Measurements from ENCODE around the gene NDNF. TPM values are rescaled to one million over a fixed set of nuclear protein-coding genes. Genes with fewer than 3 reads are reported as not detected.

The NDNF gene, protein sequence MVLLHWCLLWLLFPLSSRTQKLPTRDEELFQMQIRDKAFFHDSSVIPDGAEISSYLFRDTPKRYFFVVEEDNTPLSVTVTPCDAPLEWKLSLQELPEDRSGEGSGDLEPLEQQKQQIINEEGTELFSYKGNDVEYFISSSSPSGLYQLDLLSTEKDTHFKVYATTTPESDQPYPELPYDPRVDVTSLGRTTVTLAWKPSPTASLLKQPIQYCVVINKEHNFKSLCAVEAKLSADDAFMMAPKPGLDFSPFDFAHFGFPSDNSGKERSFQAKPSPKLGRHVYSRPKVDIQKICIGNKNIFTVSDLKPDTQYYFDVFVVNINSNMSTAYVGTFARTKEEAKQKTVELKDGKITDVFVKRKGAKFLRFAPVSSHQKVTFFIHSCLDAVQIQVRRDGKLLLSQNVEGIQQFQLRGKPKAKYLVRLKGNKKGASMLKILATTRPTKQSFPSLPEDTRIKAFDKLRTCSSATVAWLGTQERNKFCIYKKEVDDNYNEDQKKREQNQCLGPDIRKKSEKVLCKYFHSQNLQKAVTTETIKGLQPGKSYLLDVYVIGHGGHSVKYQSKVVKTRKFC
- 0.44 TPM for total RNA-seq

- ATAC-seq = peak; percentile 56
These were observed at the start of gene NDNF for GRCh38 chr4:121072224-121073003. Gene NDNF (minus strand): TSS chr4:121072535. CDS start chr4:121045837, 26,698 bp downstream.

DNA sequence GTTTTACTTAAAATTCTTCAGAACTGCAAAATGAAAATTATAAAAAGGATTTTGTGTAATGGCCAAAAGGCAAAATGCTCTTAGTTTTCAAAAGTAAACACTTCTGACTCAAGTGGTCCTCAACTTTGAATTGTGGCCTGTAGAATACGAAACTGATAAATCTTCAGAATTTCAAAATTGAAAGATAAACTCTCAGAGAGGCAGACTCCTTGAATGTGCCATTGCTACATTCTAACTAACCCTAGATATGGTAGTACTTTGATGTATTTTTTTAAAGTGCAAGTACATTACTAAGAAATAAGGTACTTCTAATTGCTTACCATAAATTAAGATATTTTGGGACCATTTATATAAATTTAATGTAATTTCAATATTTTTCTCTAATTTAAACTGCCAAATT is 47.4 kb upstream of the NDNF start:
- ATAC-seq = no peak

GRCh38 chr4:121118344-121118743 is 46.0 kb upstream of the NDNF start:
- ATAC-seq = no peak

DNA sequence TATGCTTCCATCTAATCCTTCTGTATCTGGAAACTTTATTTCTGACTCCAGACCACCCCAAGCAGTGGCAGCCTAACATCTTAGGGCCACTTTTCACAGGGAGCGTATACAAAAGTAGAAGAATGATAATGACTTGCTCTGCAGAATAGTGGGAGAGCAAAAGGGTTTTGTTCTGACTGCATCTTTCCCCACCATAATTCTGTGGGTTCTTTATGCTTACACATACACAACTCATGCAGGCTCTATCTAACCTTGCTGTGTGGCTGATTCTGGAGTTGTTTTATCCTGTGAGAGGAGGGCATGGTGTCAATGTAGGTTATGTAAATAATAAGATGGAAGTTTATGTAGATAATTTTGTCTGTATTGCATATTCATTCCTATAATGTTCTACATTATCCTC is 42.4 kb upstream of the NDNF start:
- ATAC-seq = no peak

GRCh38 chr4:121112530-121112929 is 40.2 kb upstream of the NDNF start:
- ATAC-seq = no peak

- ATAC-seq = no peak
These were observed 36.2 kb upstream of the NDNF start for GRCh38 chr4:121108557-121108956.

DNA sequence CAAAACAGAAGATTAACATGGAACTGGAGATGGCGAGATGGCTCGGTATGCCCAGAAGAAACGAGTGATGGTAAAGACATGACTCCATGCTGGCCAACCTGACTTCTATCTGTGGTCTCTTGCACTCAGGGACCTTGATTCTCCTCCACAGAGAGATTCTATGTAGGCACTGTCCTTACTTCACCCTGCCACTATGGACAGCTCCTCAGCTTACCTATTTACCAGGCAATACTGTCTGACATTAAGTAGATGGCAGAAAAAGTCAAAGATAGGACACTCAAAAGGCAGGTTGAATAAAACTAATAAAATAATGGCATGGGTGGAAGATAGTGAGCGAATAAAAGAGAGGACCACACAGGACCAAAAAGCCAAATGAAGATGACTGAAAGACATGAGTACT is 35.2 kb upstream of the NDNF start:
- no peak for ATAC-seq

GRCh38 chr4:121100093-121100775 is 27.9 kb upstream of the NDNF start:
- no peak for ATAC-seq

GRCh38 chr4:121098266-121098665 is 25.9 kb upstream of the NDNF start:
- ATAC-seq = no peak

DNA sequence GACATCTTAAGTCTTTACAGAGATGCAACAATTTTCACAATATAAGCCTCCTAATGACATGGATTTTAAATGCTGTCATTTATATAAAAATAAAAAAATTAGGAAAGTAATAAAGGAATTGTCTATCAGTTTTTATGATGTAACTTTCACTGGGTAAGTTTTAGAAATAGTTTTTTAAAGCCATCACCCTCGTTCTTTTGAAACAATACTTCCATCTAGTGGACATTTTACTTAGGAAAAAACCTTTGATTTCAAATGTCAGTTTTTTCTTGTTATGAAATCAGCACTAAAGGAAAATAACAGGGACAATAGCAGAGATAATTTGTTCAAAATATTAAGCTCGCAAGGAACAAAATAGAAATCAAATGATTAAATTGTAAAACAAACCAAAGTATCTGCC is 24.3 kb upstream of the NDNF start:
- ATAC-seq = no peak

GRCh38 chr4:121096191-121096590 is 23.9 kb upstream of the NDNF start:
- ATAC-seq = no peak

GRCh38 chr4:121094297-121094966 is 22.1 kb upstream of the NDNF start:
- ATAC-seq = no peak

DNA sequence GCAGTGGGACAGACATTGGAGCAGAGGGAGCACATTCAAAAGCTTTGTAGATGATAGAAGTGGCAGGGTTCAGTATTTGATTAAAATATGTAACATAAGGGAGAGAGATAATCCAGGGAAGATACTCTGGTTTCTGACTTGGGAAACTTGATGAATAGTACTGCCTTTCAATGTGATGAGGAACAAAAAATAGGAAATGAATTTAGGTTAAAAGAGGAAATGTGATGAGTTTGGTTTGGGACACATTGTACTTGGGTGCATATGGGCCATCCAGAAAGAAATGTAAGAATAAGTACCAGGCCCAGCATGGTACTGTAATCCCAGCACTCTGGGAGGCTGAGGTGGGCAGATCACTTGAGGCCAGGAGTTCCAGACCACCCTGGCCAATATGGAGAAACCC is 20.9 kb upstream of the NDNF start:
- no peak for ATAC-seq

- ATAC-seq = no peak
These were observed 19.6 kb upstream of the NDNF start for GRCh38 chr4:121091941-121092340.

DNA sequence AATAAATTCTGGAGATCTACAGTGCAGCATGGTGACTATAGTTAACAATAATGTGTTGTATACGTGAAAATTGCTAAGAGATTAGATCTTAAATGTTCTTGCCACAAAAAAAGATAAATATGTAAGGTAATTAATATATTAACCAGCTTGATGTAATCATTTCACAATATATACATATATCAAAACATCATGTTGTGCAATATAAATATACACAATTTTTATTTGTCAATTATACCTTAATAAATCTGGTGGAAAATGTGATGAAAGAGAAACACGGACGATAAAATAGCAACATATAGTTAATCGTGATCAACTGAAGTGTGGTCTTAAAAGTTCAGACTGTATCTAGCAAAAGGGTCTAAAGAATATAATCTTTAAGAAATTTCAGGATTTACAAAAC is 16.5 kb upstream of the NDNF start:
- ATAC-seq = no peak

DNA sequence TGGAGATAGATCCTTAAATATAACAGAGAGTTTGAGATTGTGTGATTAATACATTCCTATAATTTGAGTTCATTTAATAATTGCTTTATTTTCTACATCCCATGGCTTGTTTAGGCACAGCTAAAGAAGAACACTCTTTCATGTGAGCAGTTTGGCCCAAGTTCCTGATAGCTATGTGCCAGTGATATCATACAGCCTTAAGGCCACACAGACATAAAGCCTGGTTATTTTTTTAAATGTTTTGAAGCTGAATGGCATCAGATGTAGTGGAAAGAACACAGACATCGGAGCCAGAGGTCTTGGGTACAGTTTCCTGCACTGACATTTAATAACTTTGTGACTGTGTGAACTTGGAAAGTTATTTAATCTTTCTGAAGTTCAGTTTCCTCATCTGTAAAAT is 7.0 kb upstream of the NDNF start:
- ATAC-seq = no peak

DNA sequence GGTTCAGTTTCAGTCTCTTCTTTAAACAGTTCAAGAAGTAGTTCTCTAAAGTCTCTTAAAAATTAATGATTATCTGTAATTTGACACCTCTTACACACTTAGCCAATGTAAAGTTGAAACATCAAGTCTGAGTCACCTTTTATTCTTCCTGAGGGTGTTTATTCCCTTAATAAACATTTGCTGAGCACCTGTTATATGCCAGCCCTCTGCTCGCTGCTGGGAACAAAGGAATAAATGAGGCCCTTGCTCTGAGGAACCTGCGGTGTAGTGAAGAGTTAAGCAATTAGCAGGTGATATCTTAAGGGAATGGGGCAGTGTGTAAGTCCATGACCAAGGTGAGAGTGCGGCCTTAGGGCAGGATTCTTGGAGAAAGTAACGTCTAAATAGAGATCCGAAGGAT is 5.2 kb upstream of the NDNF start:
- ATAC-seq = no peak

GRCh38 chr4:121076416-121076815 is 4.1 kb upstream of the NDNF start:
- no peak for ATAC-seq

DNA sequence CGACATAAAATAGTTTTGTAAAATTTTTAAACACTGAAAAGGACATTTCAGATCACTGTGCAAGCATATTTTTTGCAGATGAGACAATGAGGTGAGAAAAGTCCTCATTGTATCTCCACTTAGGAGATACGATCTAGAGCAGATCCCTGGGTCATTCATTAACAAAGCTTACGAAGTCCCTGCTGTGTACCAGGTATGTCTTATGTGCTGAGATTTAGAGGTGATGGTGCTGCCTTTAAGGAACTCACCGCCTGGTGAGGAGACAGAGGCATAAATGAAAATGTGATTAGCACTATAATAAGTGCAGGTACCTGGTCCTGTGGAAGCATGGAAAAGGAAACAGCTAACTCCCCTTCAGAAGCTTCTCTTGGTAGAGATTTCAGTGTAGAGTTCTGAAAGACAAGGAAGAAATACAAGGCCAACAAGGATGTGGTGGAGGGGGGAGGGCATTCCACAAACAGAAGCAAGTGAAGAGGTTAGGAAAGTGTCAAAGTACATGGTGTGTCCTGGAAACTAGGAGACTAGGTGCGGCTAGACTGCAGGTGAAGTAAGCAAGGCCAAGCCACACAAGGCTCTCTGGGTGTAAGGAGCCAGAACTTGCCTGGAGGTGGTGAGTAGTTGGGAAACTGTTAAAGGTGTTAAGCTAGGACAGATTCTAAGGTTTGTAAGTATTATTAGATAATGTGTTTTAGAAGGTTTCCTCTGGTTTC is 1.5 kb upstream of the NDNF start:
- ATAC-seq = no peak

- no peak for ATAC-seq
These were observed 685 bp upstream of the NDNF start for GRCh38 chr4:121073004-121073435.

GRCh38 chr4:121071640-121072223 is 603 bp downstream of the NDNF start:
- no peak for ATAC-seq

All from esophagus mucosa (tissue), 1 donor.